ENCODE data around the gene TMEM117. TPM values are rescaled to one million over a fixed set of nuclear protein-coding genes. Genes with fewer than 3 reads are reported as not detected.

Gene TMEM117
- total and polyA plus RNA-seq, 2 donors (not counting 3 experiments of a cell fraction or from before 2014, with no cell fraction given), result 1.2 to 3.8 TPM

- Histone ChIP-seq H3K27ac (ENCODE audit: insufficient read depth, low read depth, low read length) (no peak overlapping the region), H3K9me3 (replicated peaks; ENCODE audit: control insufficient read depth, insufficient read depth, low read length) (no peaks in the 10 kb centered on the region), H3K4me3 (replicated peaks in 1 of 3; ENCODE audit: insufficient read depth in 1 of 3, low read depth in 1 of 3, low read length in 3 of 3) (no peak overlapping the region), H3K36me3 (ENCODE audit: control insufficient read depth in 2 of 2, extremely low read depth in 1 of 2, insufficient read depth in 2 of 2, low read length in 2 of 2) (peaks cover 2 to 3% of the 10 kb centered on the region in 2 experiments), H3K9ac (replicated peaks; ENCODE audit: extremely low read depth, insufficient read depth, low read length) (no peak overlapping the region), H3K9me1 (replicated peaks; ENCODE audit: control insufficient read depth, extremely low read depth, insufficient read depth, low read length) (no peaks in the 10 kb centered on the region), H3K27me3 (ENCODE audit: control insufficient read depth in 2 of 2, insufficient read depth in 2 of 2, low read length in 2 of 2) (no peaks in the 10 kb centered on the region), H4K20me1 (replicated peaks; ENCODE audit: control insufficient read depth, extremely low read depth, insufficient read depth, low read length) (no peaks in the 10 kb centered on the region), H3K4me1 (ENCODE audit: control insufficient read depth, extremely low read depth, insufficient read depth, low read length) (no peaks in the 10 kb centered on the region), H3K79me2 (ENCODE audit: control insufficient read depth, insufficient read depth, low read length) (no peaks in the 10 kb centered on the region), H2AFZ (ENCODE audit: low read depth, low read length) (no peak overlapping the region), H3K4me2 (ENCODE audit: insufficient read depth, low read length) (no peak overlapping the region)
- CTCF ChIA-PET, result no interaction called here
- POLR2A ChIA-PET, result no interaction called here
- intact Hi-C loops (cut with micrococcal nuclease), result no loop called here
- dilution Hi-C loops (cut with MboI; ENCODE audit: extremely low pct_ligation_motif_present, low sequenced_read_pairs), result no loop called here
- FAIRE-seq, result no peak
- TF ChIP-seq JUN (IDR thresholded peaks at IDR 0.05; ENCODE audit: borderline replicate concordance, insufficient read depth, insufficient read length, low read depth), result no peak
- no peak for TF ChIP-seq EZH2 (IDR thresholded peaks at IDR 0.05; ENCODE audit: borderline replicate concordance, low read depth, low read length, severe bottlenecking)
- TF ChIP-seq POLR2A (IDR thresholded peaks at IDR 0.05; ENCODE audit: low read depth, low read length), result no peak
- TF ChIP-seq CTCF (IDR thresholded peaks at IDR 0.05; ENCODE audit: extremely low read depth in 1 of 2, insufficient read depth in 1 of 2, low read depth in 1 of 2, low read length in 2 of 2), result no peak
- no peak for TF ChIP-seq MAX (IDR thresholded peaks at IDR 0.05; ENCODE audit: insufficient read depth, insufficient read length)
- no peak for TF ChIP-seq POLR2AphosphoS5 (IDR thresholded peaks at IDR 0.05; ENCODE audit: insufficient read depth, low read depth, low read length)
- TF ChIP-seq MYC (IDR thresholded peaks at IDR 0.05; ENCODE audit: low read depth, low read length), result no peak
- no peak for TF ChIP-seq GATA2 (IDR thresholded peaks at IDR 0.05; ENCODE audit: insufficient read depth, insufficient read length, low read depth, low read length)
- no peak for TF ChIP-seq FOS (IDR thresholded peaks at IDR 0.05; ENCODE audit: borderline replicate concordance, insufficient read depth, low read length)
- BruUV-seq (replicated peaks), result no TSS peak
- DNase-seq (ENCODE audit: low read depth, low spot score), result peak; percentile 78
These were observed 45.9 kb upstream of the TMEM117 start for GRCh38 chr12:43789941-43790340.

All from endothelial cell of umbilical vein (primary cell).